Stimulated activated CD4-positive, alpha-beta T cell treated with anti-CD3 and anti-CD28 coated beads, Interleukin-4, amount 100 ng/mL, for 1 hour (primary cell): ENCODE data around the gene CLIP2.
A peak's percentile ranks its signal among the peaks of the same experiment; 100 is the strongest.
"Not testable (repeated sequence)": the region's sequence is repeated elsewhere in the genome, so short reads cannot be mapped to it uniquely, and the experiment has no call there.

Source experiments
- DNase-seq: peaks from one replicate; pipeline ENCODE4 v3.0.0-alpha.2; 2020

Gene CLIP2

DNA sequence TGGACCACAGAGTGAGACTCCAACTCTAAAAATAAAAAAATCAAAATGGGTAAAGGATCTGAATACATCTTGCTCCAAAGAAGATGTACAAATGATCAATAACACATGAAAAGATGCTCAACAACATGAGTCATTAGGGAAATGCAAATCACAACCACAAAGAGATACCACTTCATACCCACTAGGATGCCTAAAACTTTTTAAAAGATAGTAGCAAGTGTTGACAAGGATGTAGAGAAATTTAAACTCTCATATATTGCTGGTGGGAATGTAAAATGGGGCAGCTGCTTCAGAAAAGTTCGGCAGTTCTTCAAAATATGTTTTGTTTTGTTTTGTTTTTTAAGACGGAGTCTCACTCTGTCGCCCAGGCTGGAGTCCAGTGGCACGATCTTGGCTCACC, 118.8 kb downstream of the CLIP2 start:
- no peak for DNase-seq

DNA sequence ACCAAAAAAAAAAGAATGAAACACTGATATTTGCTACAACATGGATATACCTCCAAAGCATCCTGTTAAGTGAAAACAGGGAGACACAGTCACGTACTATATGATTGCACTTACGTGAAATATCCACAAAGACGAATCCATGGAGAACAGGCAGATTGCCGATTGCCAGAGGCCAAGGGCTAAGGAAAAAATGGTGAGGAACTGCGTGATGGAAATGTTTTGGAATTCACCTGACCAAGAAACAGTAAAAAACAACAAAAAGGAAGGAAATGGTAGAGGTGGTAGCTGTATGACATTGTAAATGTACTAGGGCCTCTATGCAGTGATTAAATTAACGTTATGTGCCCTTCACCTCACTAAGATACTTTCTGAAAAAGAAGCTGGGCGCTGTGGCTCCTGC, 120.4 kb downstream of the CLIP2 start:
- no peak for DNase-seq

GRCh38 chr7:74410772-74411171, 121.6 kb downstream of the CLIP2 start:
- DNase-seq, result no peak

DNA sequence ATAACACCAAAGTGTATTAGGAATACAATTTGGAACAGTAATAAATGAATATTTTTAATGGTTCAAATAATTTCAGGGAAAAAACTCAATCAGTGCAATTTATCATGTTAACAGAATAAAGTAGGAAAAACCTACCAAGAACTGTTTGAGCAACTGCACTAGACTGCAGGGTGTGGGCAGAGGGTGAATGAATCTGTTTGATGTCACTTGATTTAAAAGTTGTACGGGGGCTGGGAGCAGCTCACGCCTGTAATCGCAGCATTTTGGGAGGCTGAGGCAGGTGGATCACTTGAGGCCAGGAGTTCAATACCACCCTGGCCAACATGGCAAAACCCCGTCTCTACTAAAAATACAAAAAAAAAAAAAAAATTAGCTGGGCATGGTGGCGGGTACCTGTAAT, 122.4 kb downstream of the CLIP2 start:
- not testable (repeated sequence) for DNase-seq

- DNase-seq, result no peak
Observed at GRCh38 chr7:74412056-74412455, 122.8 kb downstream of the CLIP2 start.

DNA sequence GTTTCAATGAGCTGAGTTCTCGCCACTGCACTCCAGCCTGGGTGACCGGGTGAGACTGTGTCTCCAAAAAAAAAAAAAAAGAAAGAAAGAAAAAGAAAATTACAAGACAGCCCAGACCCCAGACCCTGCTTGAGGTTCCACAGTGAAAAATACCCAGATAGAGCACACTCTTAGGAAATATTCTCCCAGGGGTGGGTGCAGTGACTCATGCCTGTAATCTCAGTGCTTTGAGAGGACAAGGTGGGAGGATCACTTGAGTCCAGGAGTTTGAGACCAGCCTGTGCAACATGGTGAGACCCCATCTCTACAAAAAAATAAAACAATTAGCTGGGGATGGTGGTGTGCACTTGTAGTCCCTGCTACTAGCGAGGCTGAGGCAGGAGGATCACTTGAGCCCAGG, 123.4 kb downstream of the CLIP2 start:
- DNase-seq, result no peak

- DNase-seq, result not testable (repeated sequence)
Observed at GRCh38 chr7:74414595-74415333, 125.6 kb downstream of the CLIP2 start.

GRCh38 chr7:74417419-74417971, 128.3 kb downstream of the CLIP2 start:
- peak; percentile 45 for DNase-seq

DNA sequence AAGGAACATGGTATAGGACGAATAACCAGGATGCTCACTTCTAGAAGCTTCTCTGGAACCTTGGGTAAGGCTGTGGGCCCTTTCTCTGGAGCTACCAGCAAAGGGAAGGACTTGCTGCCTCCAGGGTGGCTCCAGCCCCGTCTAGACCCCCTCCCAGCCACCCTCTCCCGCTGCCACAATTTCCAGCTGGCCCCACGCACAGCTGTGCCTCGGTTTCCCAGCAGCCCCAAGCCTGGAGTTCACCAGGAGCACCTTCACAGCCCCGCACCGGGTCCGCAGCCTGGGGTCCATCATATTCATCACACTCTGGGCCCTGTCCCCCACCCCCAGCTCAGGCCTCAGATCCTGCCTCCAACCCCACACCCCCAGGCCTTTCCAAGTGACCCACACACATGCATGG, 128.9 kb downstream of the CLIP2 start:
- DNase-seq, result no peak

GRCh38 chr7:74418538-74418937, 129.3 kb downstream of the CLIP2 start:
- DNase-seq, result no peak

DNA sequence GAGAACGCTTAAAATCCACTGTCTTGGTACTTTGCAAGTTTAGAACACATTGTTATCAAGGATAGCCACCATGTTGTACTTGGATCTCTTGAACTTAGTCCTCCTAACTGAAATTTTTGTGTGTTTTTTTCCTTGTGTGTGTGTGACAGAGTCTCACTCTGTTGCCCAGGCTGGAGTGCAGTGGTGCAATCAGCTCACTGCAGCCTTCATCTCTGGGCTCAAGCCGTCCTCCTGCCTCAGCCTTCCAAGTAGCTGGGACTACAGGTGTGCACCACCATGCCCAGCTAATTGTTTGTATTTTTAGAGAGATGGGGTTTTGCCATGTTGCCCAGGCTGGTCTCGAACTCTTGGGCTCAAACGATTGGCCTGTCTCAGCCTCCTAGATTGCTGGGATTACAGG, 130.0 kb downstream of the CLIP2 start:
- not testable (repeated sequence) for DNase-seq

DNA sequence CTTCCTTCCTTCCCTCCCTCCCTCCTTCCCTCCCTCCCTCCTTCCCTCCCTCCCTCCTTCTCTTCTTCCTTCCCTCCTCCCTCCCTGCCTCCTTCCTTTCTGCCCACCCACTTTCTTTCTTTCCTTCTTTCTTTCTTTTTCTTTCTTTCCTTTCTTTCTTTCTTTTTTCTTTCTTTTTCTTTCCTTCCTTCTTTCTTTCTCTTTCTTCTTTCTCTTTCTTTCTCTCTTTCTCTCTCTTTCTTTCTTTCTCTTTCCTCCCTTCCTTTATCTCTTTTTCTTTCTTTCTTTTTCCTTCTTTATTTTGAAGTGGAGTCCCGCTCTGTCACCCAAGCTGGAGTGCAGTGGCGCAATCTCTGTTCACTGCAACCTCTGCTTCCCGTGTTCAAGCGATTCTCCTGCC, 130.8 kb downstream of the CLIP2 start:
- DNase-seq, result no peak

DNA sequence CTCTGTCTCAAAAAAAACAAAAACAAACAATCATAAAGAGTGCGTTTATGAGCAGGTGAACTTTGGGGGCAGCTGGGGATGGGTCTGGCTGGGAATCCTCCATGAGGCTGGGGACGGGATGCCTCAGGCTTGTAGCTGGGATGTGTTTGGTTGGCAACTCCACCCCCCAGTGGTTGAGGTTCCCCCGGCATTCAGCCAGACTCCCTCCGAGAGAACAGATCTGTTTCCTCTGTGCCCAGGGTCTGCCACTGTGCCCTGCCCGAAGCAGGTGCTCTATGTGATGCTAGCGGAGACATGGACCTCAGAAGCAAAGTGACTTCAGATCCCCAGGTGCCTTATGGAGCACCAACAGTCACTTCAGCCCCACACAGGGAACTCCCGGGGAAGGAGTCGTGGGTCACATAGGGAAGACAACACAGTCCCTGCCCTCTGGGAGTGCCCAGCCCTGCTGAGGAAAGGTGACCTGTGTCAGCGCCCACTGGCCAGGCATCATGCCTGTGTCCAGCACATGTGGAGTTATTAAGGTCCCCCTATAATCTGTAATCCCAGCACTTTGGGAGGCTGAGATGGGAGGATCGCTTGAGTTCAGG, 135.2 kb downstream of the CLIP2 start:
- no peak for DNase-seq

DNA sequence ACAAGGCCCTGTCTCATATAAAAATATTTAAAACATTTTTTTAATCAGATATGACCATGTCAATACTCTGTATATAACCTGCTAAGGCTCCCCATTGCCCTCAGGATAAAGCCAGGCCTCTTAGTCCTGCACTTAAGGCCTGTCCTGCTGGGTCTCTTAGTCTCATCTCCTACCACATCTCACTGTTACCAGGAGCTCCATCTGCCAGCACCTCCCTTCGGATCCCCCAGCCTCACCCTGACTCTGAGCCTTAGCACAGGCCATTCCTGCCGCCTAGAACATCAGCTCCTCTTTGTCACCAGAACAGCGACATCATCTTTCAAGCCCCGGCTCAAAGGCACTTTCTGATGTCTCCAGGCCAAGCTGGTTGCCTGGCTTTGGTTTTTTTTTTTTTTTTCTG, 138.8 kb downstream of the CLIP2 start:
- DNase-seq, result no peak

DNA sequence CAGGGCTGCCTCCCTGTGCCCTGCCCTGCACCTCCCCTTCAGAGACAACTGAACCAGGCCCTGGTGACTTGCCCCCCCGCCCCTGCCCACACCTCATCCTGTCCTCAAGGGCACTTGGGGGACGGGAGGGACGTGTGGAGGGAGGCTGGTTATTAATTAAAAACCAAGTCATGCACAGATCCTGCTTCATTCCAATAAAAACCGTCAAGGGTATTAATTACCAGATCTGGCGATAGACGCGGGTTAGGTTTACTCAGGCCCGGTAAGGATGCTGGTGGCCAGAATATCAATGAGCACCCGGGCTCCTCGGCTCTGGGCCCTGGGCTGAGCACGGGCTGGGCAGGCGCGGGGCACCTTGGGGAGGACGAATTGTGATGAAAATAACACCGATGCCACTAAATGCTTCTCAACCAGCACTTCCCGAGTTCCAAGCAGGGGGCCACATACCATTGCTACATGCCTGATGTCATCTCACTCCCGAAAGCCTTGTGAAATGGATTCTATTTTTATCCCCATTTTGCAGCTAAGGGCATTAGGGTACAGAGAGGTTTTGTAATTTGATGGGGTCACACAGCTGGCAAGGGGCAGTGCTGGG, 140.0 kb downstream of the CLIP2 start:
- no peak for DNase-seq

DNA sequence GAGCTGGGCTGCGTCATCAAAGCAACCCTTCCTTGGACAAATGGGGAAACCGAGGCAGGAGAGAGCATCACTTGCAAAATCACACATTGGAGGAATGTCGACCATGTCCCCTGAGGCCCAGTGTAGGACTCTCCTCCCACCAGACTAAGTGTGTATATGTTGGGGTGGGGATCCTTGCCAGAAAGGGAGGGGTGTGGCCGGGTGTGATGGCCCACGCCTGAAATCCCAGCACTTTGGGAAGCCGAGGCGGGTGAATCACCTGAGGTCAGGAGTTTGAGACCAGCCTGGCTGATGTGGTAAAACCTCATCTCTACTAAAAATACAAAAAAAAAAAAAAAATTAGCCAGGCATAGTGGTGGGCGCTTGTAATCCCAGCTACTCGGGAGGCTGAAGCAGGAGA, 141.2 kb downstream of the CLIP2 start:
- DNase-seq, result not testable (repeated sequence)

DNA sequence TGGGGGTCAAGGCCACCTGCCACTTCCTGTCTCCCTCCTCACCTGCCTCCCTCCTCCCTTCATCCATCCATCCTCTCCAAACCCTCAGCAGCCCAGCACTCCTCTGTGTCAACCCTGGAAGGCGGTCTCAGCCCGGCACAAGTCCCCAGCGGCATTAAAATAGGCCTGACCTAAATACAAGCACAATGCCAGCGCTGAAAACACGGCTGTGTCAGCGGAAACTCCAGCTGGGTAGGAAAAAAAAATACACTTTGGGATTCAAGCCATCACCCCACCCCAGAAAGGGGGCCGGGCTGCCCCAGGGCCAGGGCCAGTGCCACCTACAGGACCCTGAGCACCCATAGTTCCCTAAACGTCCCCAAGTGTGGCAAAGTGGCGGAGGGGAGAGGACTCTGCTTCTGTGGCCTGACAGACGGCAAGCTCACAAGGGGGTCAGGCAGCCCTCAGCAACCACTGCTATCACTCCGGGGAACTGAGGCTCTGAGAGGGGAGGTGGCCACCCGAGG, 141.8 kb downstream of the CLIP2 start:
- DNase-seq, result no peak

GRCh38 chr7:74437291-74437571, 148.0 kb downstream of the CLIP2 start:
- DNase-seq, result not testable (repeated sequence)

GRCh38 chr7:74438327-74438726, 149.1 kb downstream of the CLIP2 start:
- DNase-seq, result no peak

GRCh38 chr7:74439541-74439940, 150.3 kb downstream of the CLIP2 start:
- no peak for DNase-seq

DNA sequence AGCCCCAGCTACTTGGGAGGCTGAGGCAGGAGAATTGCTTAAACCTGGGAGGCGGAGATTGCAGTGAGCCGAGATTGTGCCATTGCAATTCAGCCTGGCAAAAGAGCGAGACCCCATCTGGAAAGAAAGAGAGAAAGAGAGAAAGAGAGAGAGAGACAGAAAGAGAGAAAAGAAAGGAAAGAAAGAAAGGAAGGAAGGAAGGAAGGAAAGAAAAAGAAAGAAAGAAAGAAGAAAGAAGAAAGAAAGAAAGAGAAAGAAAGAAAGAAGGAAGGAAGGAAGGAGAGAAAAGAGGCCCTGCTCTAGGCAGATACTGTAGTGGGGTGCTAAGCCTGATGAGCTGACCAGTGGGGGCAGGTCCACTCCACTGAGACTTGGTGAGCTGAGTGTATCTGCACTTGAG, 150.9 kb downstream of the CLIP2 start:
- DNase-seq, result not testable (repeated sequence)

GRCh38 chr7:74441801-74442200, 152.6 kb downstream of the CLIP2 start:
- DNase-seq, result no peak

DNA sequence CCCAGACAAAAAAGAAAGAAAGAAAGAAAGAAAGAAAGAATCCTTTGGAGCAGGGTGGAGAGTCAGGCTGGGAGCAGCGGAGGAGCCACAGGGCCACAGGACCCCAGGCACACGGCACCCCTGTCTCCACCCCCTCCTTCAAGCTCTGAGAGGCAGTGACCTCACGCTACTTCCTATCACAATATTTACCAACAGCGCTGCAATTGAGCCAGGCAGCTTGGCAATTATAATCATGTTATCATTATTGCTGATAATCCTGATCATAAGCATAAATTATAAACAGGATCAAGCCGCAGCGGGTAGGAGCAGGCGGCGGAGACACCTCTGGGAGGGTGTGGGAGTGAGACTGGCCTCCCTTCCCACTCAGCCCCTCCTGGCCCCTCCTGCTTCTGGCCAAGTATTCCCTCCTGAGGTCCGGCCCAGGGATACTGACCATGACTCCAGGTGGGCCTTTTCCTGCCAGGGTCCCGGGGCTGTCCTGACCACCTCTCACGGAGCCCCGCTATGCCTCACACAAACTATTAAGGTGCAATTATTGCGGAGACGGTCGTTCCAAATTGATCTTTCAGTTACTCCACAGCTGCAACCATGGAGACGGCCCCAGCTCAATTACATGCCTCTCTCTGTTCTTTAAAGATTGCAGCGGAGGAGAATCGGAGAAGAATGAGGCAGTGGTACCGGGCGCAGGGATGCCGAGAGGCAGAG, 154.5 kb downstream of the CLIP2 start:
- no peak for DNase-seq

GRCh38 chr7:74449144-74449543, 159.9 kb downstream of the CLIP2 start:
- DNase-seq, result no peak
